Endothelial cell of umbilical vein (primary cell): ENCODE results near the gene ARHGEF7. TPM values are rescaled to one million over a fixed set of nuclear protein-coding genes. Genes with fewer than 3 reads are reported as not detected.

ENCODE experiments used
- BruUV-seq: library from RNA; stranded (reverse); fragments of 400-500 nt; replicated peaks from 2 replicates; lab custom pipeline; 2021; lab: Mats Ljungman, UMichigan
- CTCF ChIA-PET: fragments of 300-600, 350-600 bp; sonication (Branson Sonifier 250); formaldehyde crosslinking; loops from one replicate; lab custom pipeline; 2021; ENCODE audit warnings: antibody characterized with exemption, inconsistent platforms; lab: Charles Lee
- POLR2A ChIA-PET: fragments of 300-600, 350-600 bp; sonication (Branson Sonifier 250); formaldehyde crosslinking; loops from one replicate; lab custom pipeline; 2021; ENCODE audit warnings: antibody characterized with exemption, inconsistent platforms; lab: Charles Lee
- DNase-seq: peaks from one replicate; pipeline ENCODE4 v3.0.0-alpha.2; 2011; ENCODE audit warnings: low read depth, low spot score
- FAIRE-seq: peaks from 2 replicates; lab custom pipeline; 2011; peaks lifted over from hg19 to GRCh38; lab: Jason Lieb, UNC
- H2AFZ ChIP-seq: 2 replicates; pipeline ENCODE4 v1.6.0; 2012; ENCODE audit warnings: low read depth, low read length, control low read depth, inconsistent platforms
- H3K27ac ChIP-seq: 2 replicates; pipeline ENCODE4 v1.5.1; 2011; ENCODE audit warnings: low read depth, mild to moderate bottlenecking, control low read depth, low read length, moderate library complexity; ENCODE audit not compliant: insufficient read depth
- H3K27me3 ChIP-seq, 2 experiments: 2 replicates each; pipeline versions ENCODE4 v1.6.0 to v1.6.1; 2011; ENCODE audit warnings: low read length in 2 of 2, mixed read lengths in 1 of 2; ENCODE audit not compliant: control insufficient read depth in 2 of 2, insufficient read depth in 2 of 2
- H3K36me3 ChIP-seq, 2 experiments: 2 replicates in 1 of 2; 3 replicates in 1 of 2; pipeline ENCODE4 v1.5.1; 2011; ENCODE audit warnings: low read length in 2 of 2, mild to moderate bottlenecking in 1 of 2, moderate library complexity in 1 of 2; ENCODE audit not compliant: control insufficient read depth in 2 of 2, insufficient read depth in 2 of 2; ENCODE audit errors: extremely low read depth in 1 of 2
- H3K4me1 ChIP-seq: 3 replicates; pipeline ENCODE4 v1.5.1; 2011; ENCODE audit warnings: mild to moderate bottlenecking, low read length; ENCODE audit not compliant: control insufficient read depth, insufficient read depth; ENCODE audit errors: extremely low read depth
- H3K4me2 ChIP-seq: 2 replicates; pipeline ENCODE4 v1.6.1; 2011; ENCODE audit warnings: low read length, control low read depth, mixed read lengths; ENCODE audit not compliant: insufficient read depth
- H3K4me3 ChIP-seq, 3 experiments: fragments of 200-600 bp in 1 of 3; sonication (generic), shearing (Covaris generic) in 1 of 3; replicated peaks in 1 of 3; 2 replicates each; pipeline ENCODE4 v1.5.1; 2011 to 2016; ENCODE audit warnings: control low read depth in 3 of 3, low read length in 3 of 3, mild to moderate bottlenecking in 2 of 3, inconsistent platforms in 1 of 3, low read depth in 1 of 3, moderate library complexity in 1 of 3; ENCODE audit not compliant: insufficient read depth in 1 of 3
- H3K79me2 ChIP-seq: 2 replicates; pipeline ENCODE4 v1.6.0; 2012; ENCODE audit warnings: low read length, inconsistent platforms; ENCODE audit not compliant: control insufficient read depth, insufficient read depth
- H3K9ac ChIP-seq: replicated peaks from 2 replicates; pipeline ENCODE3; 2011; ENCODE audit warnings: low read length, control low read depth; ENCODE audit not compliant: insufficient read depth; ENCODE audit errors: extremely low read depth
- H3K9me1 ChIP-seq: replicated peaks from 3 replicates; pipeline ENCODE4 v1.6.0; 2011; ENCODE audit warnings: mild to moderate bottlenecking, low read length; ENCODE audit not compliant: control insufficient read depth, insufficient read depth; ENCODE audit errors: extremely low read depth
- H3K9me3 ChIP-seq: replicated peaks from 2 replicates; pipeline ENCODE4 v1.5.1; 2012; ENCODE audit warnings: low read length, inconsistent platforms; ENCODE audit not compliant: control insufficient read depth, insufficient read depth
- H4K20me1 ChIP-seq: replicated peaks from 2 replicates; pipeline ENCODE3; 2011; ENCODE audit warnings: mild to moderate bottlenecking, low read length; ENCODE audit not compliant: control insufficient read depth, insufficient read depth; ENCODE audit errors: extremely low read depth
- CTCF ChIP-seq, 2 donors: IDR thresholded peaks; 1 replicate in 1 of 2; 2 replicates in 1 of 2; pipeline ENCODE4 v1.5.1; 2011; ENCODE audit warnings: low read length in 2 of 2, mild to moderate bottlenecking in 2 of 2, moderate library complexity in 2 of 2, control low read depth in 1 of 2, inconsistent platforms in 1 of 2, low read depth in 1 of 2; ENCODE audit not compliant: insufficient read depth in 1 of 2; ENCODE audit errors: extremely low read depth in 1 of 2
- EZH2 ChIP-seq: IDR thresholded peaks from 2 replicates; pipeline ENCODE4 v1.6.1; 2012; ENCODE audit warnings: borderline replicate concordance, low read depth, mild to moderate bottlenecking, moderate library complexity, low read length, inconsistent platforms; ENCODE audit not compliant: severe bottlenecking
- FOS ChIP-seq: IDR thresholded peaks from 2 replicates; pipeline ENCODE4 v1.6.1; 2011; ENCODE audit warnings: mild to moderate bottlenecking, low read length, moderate library complexity, borderline replicate concordance; ENCODE audit not compliant: insufficient read depth
- GATA2 ChIP-seq: IDR thresholded peaks from 2 replicates; pipeline ENCODE4 v1.7.0; 2011; ENCODE audit warnings: low read depth, mild to moderate bottlenecking, moderate library complexity, mixed read lengths, low read length; ENCODE audit not compliant: insufficient read length, insufficient read depth
- JUN ChIP-seq: IDR thresholded peaks from 2 replicates; pipeline ENCODE4 v1.6.1; 2011; ENCODE audit warnings: borderline replicate concordance, low read depth; ENCODE audit not compliant: insufficient read length, insufficient read depth
- MAX ChIP-seq: IDR thresholded peaks from 2 replicates; pipeline ENCODE4 v1.6.1; 2011; ENCODE audit not compliant: insufficient read depth, insufficient read length
- MYC ChIP-seq: IDR thresholded peaks from one replicate; pipeline ENCODE4 v1.6.1; 2011; ENCODE audit warnings: mild to moderate bottlenecking, low read depth, low read length
- POLR2AphosphoS5 ChIP-seq: IDR thresholded peaks from 2 replicates; pipeline ENCODE4 v1.6.1; 2012; ENCODE audit warnings: low read depth, mild to moderate bottlenecking, control low read depth, low read length, moderate library complexity; ENCODE audit not compliant: insufficient read depth
- dilution Hi-C: fragments of 300-500 bp; cut with MboI; formaldehyde crosslinking; loops from one replicate; pipeline ENCODE4 v1.15.0; 2019; ENCODE audit warnings: low sequenced_read_pairs; ENCODE audit not compliant: extremely low pct_ligation_motif_present
- intact Hi-C: fragments of 100-400 bp; cut with micrococcal nuclease; formaldehyde crosslinking; loops from one replicate; pipeline ENCODE4 v1.10.0; 2022
- polyA plus RNA-seq, 4 experiments: library from polyadenylated mRNA; depleted of rRNA in 3 of 4; stranded (reverse) in 3 of 4; unstranded in 1 of 4; fragments of >200 nt; gene quantifications; 2 replicates each; pipeline versions ENCODE4 v1.2.1 to v1.2.3, GENCODE V29; 2011 to 2012; ENCODE audit warnings: missing spikeins in 1 of 4
- total RNA-seq: library from RNA; stranded (reverse); gene quantifications from 2 replicates; pipeline ENCODE4 v1.2.3, GENCODE V29; 2021

Gene ARHGEF7
- total and polyA plus RNA-seq, 2 donors (not counting 3 experiments of a cell fraction or from before 2014, with no cell fraction given) = 94.9 to 155 TPM

DNA sequence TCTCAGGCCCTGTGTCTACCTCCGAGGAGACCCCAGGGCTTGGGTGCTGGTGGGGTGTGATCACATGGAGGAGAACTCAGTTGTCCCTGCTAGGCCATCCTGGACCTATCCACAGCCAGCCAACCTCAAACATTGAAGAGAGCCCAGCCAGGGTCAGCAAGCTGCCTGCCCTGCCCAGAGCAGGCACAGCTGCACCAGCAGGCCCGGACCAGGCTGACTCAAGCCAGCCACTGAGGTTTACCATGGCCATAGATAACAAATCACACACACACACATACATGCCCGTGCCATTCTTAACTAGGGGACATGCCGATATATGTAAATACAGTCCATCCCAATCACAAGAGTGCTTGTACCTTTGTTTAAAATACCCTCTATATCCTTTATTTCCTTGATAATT lies 8.1 kb downstream of the ARHGEF7 start:
- Histone ChIP-seq H3K9me1 (no peaks in the 10 kb centered on the region), H3K79me2 (no peaks in the 10 kb centered on the region), H3K4me1 (no peaks in the 10 kb centered on the region), H2AFZ (no peak overlapping the region), H3K27me3 (peaks cover 23 to 27% of the 10 kb centered on the region in 2 experiments), H3K4me2 (no peak overlapping the region), H3K9me3 (no peaks in the 10 kb centered on the region), H3K36me3 (no peaks in the 10 kb centered on the region), H4K20me1 (no peaks in the 10 kb centered on the region), H3K27ac (no peak overlapping the region), H3K9ac (no peak overlapping the region), H3K4me3 (no peak overlapping the region)
- intact Hi-C loops = no loop called here
- ChIA-PET POLR2A (no interaction called here), CTCF (no interaction called here)
- BruUV-seq = no TSS peak
- dilution Hi-C loops = no loop called here
- no peak for DNase-seq
- TF ChIP-seq MAX (no peak), MYC (no peak), POLR2AphosphoS5 (no peak), CTCF (IDR thresholded peaks at IDR 0.05; ENCODE audit: extremely low read depth in 1 of 2, insufficient read depth in 1 of 2, low read depth in 1 of 2, low read length in 2 of 2) (no peak), EZH2 (no peak), FOS (no peak), JUN (no peak), GATA2 (no peak)
- no peak for FAIRE-seq
